GM21825 (cell line): Measurements from ENCODE around the gene CLDN9.
"Not testable (repeated sequence)": the region's sequence is repeated elsewhere in the genome, so short reads cannot be mapped to it uniquely, and the experiment has no call there.

Experiments
- ATAC-seq: cut with Tn5 transposase; IDR thresholded peaks from one replicate; pipeline ENCODE4 v1.9.1; 2021; ENCODE audit warnings: mild to moderate bottlenecking, moderate library complexity; ENCODE audit not compliant: unreplicated experiment

Gene CLDN9

DNA sequence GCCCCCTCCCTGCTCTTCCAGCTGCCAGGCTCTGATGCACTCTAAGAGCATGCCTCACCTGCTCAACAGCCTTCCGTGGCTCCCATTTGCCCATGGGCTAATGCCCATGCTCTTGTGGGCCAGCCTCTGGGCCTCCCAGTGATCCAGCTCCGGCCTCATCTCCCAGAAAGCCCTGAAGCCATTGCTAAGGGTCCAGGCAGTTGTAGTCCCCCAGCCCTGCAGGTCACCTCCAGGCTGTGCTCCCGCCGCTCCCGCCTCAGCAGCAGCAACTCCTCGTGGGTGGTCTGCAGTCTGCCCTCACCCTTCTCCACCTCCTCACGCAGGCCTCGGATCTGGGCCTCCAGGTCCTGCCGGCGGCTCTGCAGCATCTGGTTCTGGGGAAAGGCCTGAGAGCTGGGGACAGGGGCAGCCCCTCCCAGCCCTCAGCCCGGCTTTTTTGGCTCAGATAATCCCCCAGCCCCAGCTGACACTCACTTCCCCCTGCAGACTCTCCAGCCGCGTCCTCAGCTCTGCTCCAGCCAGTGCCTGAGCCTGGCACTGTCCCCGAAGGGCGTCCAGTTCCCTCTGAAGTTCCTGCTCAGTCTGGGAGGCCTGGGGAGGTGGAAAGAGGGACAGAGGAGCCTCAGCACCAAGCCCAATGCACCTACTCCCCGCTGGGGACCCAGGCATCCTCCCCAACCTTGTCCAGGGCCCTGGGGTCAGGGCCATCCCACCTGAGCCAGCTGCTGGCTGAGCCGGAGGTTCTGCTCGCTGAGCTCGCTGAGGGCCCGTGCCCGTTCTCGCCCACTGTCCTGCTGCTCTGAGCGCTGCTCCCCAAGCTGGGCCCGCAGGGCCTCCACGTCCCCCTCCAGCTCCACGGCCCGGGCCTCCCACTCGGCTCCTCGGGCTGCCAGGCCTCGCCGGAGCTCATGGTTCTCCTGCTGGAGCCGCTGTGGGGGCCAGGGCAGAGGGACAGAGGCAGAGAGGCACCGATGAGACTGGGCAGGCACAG, 17.8 kb downstream of the CLDN9 start:
- no peak for ATAC-seq

DNA sequence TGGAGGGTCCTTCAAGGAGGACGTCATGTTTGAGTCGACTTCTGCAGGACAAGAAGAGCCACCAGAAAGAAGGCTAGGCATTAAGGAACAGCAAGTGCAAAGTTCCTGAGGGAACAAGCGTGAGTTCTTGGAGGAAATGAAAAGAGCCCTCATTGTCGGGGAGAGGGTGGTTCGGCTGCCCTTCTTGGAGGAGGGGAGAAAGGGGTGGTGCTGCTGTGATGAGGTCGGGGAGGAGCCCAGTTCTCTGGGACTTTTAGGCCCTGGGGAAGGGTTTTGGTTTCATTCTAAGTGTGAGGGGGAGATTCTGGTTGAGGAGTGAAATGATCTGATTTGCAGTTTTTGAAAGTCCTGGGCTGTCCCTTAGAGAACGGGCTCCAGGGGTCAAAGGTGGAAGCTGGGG, 19.9 kb downstream of the CLDN9 start:
- ATAC-seq = no peak

DNA sequence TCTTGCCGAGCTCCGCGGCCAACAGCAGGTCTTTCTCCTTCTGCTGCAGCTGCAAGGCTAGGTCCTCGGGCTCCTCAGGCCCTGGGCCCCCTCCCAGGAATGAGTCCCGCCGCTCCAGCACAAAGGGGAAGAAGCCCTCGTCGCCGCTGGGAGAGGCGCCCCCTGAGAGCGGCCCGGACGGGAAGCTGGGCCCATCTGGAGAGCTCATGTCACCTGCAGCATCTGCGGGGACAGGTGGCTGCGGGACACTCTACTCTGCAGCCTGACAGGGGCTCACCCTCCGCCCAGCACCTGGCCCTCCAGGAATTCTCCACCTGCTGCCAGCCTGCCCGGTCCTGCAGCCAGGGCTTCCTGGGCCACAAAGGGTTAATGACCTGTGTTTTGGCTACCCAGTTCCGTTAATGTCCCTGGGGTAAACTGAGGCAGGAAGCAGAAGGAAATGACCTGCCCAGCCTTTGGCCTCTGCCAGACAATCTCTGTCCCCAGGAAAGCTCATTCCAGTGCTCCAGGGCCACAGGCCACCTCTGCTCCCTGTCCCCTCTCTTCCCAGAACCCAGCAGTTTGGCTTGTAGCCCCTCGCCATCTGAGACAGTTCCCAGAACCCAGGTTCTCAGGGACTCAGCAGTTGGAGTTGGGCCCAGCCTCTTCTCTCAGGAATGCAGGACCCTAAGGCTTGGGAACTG, 22.7 kb downstream of the CLDN9 start:
- no peak for ATAC-seq

DNA sequence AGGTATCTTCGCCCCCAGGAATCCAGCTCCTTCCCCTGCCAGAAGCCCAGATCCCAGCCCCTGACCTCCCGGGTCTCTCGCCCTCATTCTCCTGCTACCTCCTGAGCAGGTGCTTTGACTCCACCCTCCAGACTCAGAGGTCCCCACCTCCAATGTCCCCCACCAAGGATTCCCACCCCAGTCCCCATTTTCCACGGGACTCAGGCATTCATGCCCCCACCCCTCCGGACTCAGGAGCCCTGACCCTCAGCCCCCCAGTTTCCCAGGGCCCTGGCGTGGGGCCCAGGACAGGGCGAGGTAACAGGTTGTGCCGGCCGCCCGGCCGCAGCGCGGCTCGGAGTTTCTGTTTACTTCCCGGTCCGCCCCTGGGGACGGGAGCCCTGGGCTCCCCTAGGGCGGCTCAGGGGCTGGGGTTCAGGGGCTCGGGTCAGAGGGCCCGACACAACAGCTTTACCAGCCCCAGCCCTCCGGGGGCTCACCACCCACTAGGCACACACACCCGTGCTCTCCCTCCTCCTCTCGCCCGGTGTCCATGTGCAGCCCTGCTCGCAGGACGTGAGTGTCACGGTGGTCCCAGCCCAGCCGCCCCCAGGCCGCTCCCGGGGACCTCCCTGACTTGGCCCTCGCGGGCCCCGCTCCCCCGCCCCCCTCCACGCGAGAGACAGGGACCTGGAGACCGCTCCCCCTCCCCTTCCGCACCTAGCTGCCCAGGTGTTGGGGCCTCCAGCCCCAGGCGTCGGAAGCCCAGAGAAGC, 23.4 kb downstream of the CLDN9 start:
- no peak for ATAC-seq

DNA sequence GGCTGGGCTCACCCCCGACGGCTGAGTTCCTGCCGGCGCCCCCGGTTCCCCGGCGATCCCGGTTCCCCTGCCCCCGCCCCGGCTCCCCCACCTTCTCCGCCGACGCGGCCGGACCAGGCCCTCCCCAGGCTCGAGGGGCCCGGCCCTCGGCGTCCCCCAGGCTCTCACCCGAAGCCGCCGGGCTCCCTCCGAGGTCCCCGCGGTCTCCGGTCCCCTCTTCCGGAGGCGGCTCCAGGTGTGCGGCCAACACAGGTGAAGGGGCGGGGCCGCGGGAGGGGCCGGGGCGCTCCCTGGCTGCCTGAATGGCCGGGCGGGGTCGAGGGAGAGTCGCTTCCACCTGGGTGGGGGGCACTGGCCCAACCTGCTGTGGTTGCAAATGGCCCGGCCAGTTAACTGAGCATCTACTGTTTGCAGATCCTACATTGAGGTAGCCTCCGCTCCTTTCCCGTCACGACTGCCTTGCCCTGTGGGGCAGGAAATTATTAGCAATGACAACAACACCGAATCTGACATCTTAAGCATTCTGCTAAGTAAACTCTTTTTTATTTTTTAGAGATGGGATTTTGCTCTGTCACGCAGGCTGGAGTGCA, 24.1 kb downstream of the CLDN9 start, which contains the start of gene BICDL2:
Gene BICDL2, minus strand, starts transcription at position 219 of the 590 bp plus-strand sequence. CDS start 1,448 bp downstream, outside the sequence.
- ATAC-seq = no peak

DNA sequence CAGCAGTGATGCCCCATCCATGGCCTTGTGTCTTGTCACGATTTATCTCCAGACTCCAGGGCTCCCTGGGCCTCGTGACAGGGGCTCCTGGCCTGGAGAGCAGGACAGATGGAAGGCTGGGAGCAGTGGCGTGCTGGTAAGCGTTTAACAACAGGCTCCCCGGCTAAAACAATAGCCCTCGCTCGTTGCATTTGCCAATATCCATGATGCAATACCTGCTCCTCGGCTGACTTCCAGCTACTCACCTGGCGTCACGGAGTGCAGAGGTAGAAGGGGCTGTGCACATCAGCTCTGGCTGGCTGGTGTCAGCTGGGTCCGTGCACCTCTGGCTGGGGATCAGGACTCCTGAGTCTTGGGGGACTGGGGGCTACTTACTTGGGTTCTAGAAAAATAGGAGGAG, 25.5 kb downstream of the CLDN9 start:
- no peak for ATAC-seq

DNA sequence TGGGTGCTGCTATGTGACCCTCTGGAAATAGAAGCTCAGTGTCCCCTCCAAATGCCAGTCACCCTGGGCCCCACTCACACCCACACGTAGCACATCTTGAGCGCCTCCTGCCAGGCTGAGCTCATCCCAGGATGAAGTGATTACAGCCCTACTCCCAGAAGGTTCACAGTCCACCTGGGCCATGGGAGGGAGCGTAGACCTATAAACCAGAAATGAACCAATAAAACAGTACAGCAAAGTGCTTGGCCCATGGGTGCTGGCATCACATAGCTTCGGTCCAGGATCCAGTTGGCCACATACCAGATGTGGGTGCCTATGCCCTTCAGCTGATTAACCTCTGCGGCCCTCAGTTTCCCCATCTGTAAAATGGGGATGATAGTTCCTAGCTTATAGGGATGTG, 26.2 kb downstream of the CLDN9 start:
- no peak for ATAC-seq

DNA sequence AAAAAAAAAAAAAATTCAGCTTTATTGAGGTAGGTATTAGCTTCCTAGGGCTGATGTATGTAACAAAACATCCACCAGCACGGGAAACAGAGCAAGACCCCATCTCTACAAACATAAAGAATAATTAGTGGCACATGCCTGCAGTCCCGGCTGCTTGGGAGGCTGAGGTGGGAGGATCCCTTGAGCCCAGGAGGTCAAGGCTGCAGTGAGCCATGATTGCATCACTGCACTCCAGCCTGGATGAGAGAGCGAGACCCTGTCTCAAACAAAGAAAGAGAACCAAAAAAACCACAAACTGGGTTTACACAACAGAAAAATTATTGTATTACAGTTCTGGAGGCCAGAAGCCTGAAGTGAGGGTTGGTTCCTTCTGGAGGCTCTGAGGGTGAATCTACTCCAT, 29.7 kb downstream of the CLDN9 start:
- no peak for ATAC-seq

DNA sequence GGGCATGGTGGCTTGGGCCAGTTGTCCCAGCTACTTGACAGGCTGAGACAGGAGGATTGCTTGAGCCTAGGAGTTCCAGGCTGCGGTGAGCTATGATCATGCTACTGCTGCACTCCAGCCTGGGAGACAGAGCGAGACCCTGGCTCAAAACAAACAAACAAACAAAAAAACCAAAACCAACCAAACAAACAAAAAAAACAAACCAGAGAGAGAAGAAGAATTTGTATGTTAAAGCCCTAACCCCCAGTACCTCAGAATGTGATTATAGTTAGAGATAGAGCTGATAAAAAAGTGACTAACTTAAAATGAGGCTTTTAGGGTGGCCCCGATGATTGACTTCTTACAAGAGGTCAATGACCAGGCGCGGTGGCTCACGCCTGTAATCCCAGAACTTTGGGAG, 32.0 kb downstream of the CLDN9 start:
- no peak for ATAC-seq

DNA sequence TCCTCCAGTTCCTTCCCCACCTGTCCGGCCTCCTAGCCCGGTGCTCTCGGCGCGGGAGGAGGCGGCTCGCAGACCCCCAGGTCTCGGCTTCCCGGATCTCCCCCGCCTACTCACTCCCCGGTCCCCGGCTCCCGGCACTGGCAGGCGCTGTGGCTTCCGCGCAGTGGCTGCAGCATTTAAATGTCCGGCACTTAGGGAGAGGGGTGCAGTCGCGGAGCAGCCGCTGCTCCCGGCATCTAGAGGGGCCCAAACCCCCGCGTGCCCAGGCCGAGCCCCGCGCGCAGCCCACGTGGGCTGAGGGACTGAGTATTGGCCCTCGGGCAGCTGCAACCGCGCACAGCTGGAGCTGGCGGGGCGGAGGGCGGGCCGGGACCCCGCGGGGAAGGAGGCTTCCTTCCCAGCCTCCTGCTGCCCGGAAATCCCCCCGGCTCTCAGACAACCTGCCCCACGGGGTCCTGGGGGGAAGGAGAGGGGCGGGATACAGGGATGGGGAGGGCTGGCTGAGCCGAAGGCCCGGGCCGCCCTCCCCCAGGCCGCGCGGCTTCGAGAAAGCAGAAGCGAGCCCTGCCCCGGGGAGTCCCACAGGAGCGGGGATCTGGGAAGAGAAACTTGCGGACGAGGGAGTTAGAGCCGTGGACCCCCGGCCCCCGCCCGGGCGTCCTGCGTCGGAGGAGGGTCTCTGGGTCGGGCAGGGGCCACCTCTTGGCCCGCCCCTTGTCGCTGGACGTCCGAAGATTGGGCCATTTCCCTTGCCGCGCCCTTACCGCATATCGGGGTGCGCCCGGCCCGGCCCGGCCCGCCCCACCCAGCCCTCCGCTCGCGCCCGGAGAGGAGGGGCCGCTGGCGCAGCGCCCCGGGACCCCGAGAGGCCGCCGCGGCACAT, 33.3 kb downstream of the CLDN9 start, which contains the start of gene MMP25:
Gene MMP25, plus strand, starts transcription at position 804 of the 883 bp plus-strand sequence. CDS start 357 bp downstream, outside the sequence.
- ATAC-seq = peak; percentile 56

DNA sequence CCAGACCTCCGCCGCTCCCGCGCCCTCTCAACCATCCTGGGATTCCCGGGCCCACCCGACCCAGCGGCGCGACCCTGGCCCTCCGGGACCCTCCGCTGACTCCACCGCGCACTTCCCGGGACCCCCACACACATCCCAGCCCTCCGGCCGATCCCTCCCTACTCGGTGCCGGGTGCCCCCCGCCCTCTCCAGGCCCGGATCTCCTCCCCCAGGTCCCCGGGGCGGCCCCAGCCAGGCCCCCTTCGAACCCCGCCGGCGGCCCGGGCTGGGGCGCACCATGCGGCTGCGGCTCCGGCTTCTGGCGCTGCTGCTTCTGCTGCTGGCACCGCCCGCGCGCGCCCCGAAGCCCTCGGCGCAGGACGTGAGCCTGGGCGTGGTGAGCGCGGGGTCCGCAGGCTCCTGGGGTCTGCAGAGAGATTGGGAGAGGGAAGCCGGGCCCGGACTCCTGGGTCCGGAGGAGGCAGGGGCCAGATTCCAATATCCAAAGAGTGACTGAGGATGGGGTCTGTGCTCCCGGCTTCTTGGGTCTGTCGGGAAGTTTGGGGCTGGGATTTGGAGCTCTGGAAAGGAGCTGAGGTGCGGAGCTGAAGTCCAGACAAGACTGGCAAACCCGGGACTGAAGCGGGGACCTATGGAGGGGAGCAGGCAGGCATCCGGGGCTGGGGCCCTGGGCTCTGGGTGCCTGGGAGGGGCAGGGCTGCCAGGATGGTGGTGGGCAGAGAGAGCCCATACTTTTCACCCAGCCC, 34.1 kb downstream of the CLDN9 start:
- no peak for ATAC-seq

DNA sequence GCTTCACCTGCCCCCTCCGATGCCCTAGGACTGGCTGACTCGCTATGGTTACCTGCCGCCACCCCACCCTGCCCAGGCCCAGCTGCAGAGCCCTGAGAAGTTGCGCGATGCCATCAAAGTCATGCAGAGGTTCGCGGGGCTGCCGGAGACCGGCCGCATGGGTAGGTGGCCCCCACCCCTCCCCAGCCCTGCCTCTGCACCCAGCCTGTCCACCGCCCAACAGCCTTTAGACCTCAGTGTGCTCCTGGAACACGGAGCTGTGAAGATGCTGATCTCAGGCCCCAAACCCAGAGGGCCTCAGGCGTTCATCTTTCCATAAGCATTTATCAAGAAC, 34.6 kb downstream of the CLDN9 start:
- ATAC-seq = no peak

DNA sequence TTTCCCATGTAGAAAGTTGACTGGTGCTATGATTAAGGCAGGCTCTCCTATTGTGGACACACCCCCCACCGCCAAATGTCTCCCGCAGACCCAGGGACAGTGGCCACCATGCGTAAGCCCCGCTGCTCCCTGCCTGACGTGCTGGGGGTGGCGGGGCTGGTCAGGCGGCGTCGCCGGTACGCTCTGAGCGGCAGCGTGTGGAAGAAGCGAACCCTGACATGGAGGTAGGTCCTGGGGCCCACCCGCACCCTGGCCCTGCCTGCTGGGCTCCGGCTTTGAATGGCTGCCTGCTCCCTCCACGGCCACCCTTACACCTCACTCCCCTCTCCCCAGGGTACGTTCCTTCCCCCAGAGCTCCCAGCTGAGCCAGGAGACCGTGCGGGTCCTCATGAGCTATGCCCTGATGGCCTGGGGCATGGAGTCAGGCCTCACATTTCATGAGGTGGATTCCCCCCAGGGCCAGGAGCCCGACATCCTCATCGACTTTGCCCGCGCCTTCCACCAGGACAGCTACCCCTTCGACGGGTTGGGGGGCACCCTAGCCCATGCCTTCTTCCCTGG, 37.3 kb downstream of the CLDN9 start:
- no peak for ATAC-seq

DNA sequence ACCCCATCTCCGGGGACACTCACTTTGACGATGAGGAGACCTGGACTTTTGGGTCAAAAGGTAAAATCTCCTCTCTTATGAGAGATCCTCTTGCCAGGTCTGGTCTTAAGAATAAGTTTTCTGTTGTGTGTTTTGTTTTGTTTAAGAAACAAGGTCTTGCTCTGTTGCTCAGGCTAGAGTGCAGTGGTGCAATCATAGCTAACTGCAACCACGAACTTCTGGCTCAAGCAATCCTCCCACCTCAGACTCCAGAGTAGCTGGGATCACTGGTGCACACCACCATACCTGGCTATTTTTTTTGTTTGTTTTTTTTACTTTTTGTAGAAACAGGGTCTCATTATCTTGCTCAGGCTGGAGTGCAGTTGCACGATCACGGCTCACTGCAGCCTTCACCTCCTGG, 37.8 kb downstream of the CLDN9 start:
- no peak for ATAC-seq

DNA sequence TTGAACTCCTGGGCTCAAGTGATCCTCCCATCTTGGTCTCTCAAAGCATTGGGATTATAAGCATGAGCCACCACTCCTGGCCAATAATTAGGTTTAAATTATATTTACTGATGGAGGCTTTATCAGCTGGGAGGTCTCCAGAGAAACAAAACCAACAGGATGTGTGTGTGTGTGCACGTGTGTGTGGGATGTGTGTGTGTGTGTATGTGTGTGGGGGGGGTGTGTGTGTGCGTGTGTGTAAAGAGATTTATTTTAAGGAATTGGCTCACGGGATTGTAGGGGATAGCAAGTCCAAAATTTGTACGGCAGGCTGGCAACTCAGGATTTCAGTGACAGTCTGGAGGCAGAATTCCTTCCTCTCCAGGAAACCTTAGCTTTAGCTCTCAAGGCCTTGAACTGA, 38.3 kb downstream of the CLDN9 start:
- ATAC-seq = no peak

DNA sequence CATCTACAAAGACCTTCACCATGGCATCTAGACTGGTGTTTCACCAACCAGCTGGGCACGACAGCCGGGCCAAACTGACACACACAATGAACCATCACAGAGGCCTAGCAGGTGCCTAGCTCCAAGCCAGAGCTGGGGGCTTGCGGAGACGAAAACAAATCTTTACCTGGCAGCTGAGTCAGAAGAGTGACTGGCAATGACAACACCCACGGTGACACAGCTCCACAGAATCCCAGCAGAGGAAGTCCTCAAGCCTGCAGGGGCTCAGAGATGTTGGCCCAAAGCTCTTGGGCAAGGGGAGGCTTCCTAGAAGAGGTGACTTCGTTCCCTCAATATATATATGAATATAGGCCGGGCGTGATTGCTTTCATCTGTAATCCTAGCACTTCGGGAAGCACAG, 38.8 kb downstream of the CLDN9 start:
- no peak for ATAC-seq

DNA sequence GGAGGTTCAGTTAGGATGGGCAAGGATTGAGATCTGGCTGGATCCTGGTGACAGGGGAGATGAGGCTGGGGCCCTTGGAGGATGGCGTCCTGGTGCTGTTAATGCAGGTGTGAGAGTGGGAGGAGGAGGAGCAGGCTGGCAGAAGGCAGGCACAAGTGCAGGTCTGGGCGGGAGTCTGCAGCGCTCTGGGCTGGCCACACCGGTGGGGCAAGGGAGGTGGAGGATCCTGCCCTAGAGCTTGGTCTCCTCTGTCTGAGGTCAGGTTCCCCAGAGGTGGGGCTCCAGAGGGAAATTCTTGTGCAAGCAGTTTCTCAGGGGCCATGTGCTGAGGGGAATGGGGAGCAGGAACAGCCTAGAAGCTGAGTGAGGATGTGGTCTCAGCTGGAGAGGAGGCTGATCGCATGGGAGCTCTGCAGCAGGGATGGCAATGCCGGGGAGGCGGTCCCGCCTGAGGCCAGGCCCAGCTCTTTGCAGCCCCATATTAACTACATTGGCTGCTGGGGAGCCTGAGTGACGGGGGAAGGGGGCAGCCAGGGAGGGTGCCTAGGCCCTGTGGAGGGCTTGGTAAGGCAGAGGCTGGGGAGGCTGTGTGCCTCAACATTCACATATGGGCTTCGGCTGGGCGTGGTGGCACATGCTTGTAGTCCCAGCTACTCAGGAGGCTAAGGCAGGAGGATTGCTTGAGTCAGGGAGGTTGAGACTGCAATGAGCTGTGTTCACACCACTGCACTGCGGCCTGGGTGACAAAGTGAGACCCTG, 40.0 kb downstream of the CLDN9 start:
- not testable (repeated sequence) for ATAC-seq

DNA sequence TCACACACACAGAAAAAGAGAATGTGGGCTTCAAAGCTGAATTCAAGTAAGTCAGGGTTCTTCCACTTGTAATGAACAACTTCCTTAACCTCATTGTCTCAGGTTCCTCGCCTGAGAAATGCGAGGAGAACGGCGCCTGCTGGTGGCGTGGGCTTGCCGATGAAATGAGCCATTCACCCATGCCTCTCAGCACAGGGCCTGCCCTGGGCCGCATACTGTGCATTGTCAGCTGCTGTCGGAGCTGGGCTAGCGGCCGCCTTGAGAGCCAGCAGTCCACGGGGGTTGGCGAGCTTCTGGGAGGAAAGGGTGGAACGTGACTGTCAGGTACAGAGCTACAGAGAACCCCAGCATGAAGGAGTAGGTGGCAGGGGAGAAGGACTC, 40.6 kb downstream of the CLDN9 start:
- not testable (repeated sequence) for ATAC-seq
